HG03045 (cell line): ENCODE measurements around the gene SNCAIP.
"Not testable (repeated sequence)": the region's sequence is repeated elsewhere in the genome, so short reads cannot be mapped to it uniquely, and the experiment has no call there.

ENCODE experiments used
- ATAC-seq: cut with Tn5 transposase; IDR thresholded peaks from one replicate; pipeline ENCODE4 v1.9.1; 2021; ENCODE audit warnings: mild to moderate bottlenecking, moderate library complexity; ENCODE audit not compliant: unreplicated experiment

Gene SNCAIP

GRCh38 chr5:122356855-122357254 lies 44.8 kb downstream of the SNCAIP start:
- ATAC-seq: no peak

DNA sequence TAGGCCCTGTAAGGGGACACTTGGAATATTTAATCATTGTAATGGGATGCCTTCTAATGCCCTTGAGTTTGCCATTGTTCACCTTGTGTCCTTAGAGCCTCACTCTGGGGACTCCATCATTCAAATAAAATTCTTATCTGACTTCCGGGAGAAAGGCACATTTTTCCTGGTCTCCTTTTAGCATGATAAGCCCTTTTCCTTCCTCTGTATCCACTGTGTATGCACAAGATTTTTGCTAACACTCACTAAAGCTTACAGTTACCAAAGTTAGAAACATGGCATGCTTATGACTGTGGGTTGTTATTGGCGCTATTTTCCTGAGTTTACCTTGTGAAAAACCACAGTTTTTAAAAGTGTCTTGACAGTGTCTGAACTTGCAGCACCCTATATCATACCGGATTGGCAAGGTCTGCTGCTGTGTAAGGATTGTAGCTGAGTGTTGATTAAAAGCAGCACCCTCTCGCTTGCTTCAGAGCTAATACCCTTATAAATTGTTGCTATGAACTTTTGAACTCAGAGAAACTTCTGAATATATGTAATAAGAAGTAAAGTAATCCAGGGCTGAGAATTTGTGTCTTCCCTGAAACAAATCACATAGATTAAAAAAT lies 46.4 kb downstream of the SNCAIP start:
- ATAC-seq: no peak

- ATAC-seq: no peak
Observed at GRCh38 chr5:122362361-122362760, 50.3 kb downstream of the SNCAIP start.

DNA sequence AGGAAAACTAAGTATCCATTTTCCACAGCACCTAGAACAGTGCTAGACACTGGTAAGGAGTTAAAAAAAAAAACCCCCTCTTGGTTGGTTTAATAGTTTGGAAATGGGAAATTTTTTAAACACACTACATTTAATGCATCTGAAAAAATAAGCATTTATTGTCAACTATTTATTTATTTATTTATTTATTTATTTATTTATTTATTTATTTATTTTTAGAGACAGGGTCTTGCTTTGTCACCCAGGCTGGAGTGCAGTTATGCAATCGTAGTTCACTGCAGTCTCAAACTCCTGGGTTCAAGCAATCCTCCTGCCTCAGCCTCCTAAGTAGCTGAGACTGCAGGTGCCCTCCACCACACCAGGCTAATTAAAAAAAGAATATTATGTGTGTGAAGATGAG lies 51.6 kb downstream of the SNCAIP start:
- no peak for ATAC-seq

- ATAC-seq: no peak
Observed at GRCh38 chr5:122366501-122366900, 54.5 kb downstream of the SNCAIP start.

DNA sequence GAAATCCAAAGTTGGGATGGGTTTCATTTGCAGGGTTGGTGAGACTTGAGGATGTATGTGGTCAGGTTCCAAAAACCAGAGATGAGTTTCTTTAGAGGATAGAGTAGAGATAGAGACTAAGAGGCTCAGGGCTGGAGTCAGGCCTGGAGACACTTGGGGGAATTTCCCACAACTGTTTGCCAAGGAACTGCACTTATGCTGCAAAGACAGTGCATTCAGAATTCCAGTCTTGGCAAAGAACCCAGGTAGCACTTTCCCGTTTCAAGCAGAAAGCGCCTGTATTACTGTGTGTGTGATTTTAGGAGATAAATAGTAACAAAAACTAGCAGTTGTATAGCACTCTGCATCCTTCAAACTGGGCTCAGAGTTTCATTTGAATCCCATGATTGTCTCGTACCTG lies 55.4 kb downstream of the SNCAIP start:
- no peak for ATAC-seq

DNA sequence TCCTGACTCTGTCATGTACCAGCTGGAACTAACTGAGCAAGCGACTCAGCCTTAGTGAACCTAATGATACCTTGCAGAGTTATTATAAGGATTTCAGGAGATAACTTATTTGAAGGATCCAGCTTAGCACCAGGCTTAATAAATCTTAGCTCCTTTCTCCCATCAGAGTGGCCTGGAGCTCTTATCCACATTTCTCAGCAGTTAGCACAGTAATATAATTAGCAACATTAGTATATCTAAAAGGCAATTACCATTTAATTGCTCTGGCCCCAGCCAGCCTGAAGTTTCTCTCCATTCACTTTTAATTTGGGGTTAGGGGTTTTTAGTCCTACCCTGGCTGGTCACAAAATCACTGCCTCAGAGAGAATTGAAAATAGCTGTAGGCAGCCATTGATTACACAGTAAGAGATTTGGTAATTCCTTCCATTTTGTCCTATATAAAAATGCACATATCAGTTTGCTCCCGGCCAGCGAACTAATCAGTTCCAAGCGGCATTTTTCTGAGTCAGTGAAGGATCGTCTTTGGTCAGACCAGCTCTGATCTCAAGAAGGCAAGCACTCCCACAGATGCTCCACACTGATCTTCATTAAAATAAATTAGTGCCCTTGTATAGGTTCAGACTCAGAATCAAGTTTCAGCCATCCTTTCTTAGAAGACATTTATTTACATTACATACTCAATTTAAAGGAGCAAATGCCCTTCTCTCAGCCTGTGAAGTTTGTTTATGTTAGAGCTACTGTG lies 56.6 kb downstream of the SNCAIP start:
- no peak for ATAC-seq

DNA sequence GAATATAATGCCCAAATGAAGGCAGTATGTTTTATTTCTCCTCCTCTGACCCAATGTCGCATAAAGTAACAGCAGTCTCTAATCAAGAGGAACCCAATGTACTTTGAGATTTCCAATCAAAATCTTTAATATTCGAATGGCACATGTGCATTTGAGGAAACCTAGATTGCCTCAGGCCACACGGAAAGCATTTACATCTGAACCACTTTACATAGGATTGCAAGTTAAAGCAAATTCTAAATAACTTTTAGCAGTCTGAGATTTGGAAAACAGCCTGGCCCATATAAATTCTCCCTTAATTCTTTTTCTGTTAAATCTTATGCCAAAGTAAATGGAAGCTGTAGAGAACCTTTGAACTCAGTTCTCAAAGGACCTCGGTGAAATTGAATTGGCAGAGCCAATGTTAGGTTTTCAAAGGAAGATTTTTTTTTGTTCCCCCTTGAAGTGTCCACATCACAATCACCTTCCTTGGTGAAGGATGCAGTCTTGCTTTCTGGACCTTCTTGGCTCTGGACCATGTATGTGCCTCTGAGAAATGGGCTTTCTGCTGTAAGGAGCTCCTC lies 57.3 kb downstream of the SNCAIP start:
- ATAC-seq: no peak

DNA sequence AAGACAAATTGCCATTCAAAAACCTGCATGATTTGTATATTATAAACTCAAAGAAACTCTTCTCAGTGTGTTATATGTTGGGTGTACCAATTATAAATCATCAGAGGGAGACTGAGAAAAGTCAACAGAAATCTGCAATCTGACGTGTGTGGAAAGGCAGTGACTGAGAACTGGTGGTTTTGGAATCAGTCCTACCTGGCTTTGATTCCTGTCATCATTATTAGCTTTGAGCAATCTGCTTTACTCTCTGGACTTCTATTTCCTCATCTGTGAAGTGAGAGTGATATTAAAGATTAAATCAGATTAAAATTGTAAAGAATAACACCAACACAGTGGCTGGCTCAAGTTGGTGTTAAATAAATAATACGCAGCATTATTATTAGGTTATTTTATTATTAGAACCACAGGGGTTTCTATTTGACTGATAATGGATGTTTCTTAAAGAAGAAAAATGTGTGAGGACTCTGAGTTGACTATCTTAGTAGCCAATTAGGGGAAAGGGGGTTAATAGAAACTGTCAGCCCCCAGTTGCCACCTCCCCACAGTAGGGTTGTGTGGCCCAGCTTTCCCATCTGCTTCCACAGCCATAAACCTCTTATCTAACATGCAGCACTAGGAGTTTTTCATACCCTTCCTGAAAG lies 59.6 kb downstream of the SNCAIP start:
- ATAC-seq: no peak

- ATAC-seq: no peak
Observed at GRCh38 chr5:122374110-122374509, 62.1 kb downstream of the SNCAIP start.

DNA sequence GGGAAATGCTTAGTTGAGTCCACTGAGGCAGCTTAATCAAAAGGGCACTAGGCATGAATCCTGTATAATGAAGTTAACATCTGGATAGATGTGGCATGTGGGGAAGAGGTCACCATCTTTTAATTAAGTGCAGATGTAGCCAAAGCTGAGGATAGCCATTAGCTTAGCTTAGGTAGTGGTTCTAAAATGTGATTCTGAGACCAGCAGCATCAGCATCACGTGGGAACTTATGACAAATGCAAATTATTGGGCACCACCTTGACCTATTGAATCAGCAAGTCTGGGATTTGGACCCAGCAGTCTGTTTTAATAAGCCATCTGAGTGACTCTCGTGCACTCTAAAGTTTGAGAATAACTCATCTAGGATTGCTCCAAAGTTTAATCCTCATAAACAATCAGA lies 63.8 kb downstream of the SNCAIP start:
- no peak for ATAC-seq

DNA sequence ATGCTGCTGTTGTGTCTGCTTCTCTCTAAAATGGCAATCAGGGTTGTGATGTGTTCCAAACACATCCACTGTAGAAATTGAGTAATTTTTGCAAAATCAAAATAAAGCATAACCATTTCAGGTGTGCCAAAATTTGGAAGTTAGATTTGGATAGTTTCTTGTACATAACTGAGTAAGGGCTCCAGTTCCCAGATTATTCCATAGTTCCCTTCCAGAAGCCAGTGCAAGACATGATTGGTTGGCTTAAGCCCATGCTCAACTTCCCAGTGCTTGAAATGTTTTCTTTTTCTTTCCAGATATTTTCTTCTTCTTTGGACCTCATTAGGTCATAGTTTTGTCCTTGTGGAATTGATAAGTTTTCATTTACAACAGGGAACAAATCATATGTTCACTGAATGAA lies 64.2 kb downstream of the SNCAIP start:
- ATAC-seq: no peak

DNA sequence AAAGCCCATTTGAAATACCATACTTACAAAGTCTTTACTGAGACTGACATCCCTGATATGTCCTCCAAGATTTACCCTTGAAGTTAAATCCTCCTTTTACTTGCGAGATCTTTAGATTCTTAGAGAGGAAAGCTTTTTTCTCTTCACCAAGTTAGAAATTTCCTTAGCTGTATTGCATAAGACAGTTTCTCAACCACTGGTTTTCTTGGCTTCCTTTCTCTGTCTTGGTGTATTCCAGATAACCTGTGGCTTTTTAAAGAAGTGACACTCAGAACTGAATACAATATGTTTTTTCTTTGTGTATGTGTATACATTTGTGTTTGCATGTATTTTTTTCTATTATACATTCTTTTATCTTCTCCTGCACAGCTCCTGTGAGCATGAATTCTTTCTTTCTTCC lies 65.0 kb downstream of the SNCAIP start:
- no peak for ATAC-seq

DNA sequence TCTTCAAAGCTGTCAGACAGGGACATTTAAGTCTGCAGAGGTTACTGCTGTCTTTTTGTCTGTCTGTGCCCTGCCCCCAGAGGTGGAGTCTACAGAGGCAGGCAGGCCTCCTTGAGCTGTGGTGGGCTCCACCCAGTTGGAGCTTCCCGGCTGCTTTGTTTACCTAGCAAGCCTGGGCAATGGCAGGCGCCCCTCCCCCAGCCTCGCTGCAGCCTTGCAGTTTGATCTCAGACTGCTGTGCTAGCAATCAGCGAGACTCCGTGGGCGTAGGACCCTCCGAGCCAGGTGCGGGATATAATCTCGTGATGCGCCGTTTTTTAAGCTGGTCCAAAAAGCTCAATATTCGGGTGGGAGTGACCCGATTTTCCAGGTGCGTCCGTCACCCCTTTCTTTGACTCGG lies 70.9 kb downstream of the SNCAIP start:
- ATAC-seq: not testable (repeated sequence)

DNA sequence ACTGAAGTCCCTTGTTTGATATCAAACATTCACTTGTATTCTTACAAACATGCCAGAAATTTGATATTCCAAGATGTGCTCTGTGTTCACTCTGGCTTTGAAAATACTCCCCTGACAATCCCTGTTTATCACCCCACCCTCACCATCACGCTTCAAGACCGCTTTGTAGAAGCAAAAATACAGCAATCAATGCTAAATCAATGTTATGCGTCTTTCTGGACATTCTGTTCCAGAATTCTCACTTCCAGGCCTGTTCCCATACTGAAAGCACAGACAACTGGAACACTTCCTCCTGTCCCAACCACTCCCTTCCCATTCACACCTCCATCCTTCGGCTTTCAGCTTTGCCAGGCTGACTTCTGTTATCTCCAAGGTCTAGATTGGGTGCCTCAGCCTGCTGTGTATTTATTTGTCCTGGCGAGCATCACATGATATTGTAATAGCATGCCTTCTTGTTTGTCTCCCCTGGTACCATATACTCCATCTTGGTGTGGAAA lies 72.8 kb downstream of the SNCAIP start:
- no peak for ATAC-seq

DNA sequence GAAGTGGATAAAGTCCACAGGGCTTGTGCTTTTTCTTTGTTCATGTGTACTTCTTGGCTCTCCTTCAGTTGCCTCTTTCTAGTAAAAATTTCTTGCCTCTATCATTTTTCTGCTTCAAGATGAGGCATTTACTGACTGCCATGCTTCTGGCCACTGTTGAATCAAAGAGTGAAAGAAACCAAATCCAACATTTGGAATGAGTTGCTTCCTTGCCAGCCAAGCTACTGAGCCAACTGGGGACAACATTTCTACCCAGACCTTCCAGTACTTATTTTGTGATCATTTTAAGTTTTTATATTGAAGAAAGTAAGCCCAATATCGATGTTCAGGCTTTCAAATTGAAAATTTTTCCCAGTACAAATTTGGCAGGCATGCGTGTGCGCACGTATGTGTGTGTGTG lies 73.2 kb downstream of the SNCAIP start:
- no peak for ATAC-seq

DNA sequence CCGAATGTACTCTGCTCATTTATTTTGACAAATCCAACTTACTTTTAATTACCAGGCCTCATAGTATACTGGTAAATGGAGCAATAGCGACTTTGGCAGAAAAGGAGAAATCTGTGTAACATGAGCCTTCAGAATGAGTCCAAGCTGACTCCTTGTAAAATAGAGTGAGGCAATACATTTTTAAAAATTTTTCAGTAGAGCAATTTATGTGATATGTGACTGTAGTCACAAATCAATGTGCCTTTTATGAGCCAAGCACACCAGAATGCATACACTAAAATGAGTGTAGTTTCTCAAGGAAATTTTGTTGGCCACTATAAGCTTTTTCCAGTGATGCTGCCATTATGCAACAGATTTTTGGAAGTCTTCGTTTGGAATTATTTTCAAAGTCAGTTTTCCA lies 73.8 kb downstream of the SNCAIP start:
- no peak for ATAC-seq

DNA sequence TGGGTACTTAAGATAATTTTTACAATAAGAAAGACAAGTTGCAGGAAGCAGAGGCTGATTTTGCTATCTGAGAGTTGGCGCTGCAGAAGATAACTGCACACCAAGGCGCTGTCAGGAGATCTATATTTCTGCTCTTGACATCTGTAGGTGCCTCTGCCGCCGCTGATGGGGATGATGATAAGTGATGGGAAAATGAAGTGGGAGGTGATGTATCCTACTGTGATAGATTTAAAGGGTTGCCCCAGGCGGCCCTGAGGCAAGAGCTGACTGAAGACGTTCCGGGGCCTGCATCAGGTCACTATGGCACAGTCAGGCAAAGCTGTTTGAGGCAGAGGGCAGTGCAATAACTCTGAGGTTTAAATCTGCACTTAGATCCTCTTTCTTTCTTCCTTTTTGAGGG lies 78.1 kb downstream of the SNCAIP start:
- no peak for ATAC-seq

GRCh38 chr5:122390694-122391093 lies 78.7 kb downstream of the SNCAIP start:
- ATAC-seq: no peak

GRCh38 chr5:122391621-122392020 lies 79.6 kb downstream of the SNCAIP start:
- no peak for ATAC-seq

DNA sequence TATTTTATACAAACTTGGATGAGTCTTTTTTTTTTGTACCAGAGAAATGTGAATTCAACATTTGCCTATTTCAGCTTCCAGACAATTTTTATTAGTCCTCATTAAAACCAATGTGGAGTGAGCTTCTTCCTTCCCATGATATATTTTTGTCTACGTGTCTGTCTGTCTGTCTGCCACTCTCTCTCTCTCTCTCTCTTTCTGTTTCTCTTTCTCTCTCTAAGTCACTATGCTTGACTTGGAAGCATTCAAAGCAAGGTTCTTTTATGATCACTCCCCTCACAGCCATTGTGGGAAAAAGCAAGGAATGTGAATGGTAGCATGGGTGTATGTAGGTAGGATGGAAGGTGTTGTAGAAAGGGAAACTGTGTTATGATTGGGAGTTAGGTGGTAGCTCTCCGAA lies 80.2 kb downstream of the SNCAIP start:
- no peak for ATAC-seq

DNA sequence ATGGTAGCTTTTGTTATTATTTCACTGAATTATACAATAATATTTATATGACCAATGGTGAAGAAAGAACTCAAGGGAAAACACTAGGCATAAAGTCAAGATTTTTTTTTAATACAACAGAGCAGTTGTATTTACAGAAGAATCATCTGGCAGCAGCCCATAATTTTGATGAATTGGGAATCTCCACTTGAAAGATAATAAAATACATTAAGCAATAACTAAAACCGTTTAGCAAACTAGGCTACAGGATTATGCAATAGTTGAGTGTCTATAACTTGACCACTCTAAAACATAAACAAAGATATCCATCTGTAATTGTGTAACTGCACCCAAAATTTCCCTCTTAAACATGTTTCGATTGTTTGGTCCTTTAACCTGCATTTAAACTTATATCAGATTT lies 80.8 kb downstream of the SNCAIP start:
- no peak for ATAC-seq
